ENCODE data around the gene SERHL2. TPM values are rescaled to one million over a fixed set of nuclear protein-coding genes. Genes with fewer than 3 reads are reported as not detected.
"Not testable (repeated sequence)": the region's sequence is repeated elsewhere in the genome, so short reads cannot be mapped to it uniquely, and the experiment has no call there.

Gene SERHL2
- total RNA-seq, 2 experiments from 2014 or later: 1.0 to 2.2 TPM

GRCh38 chr22:42567950-42568349, 14.2 kb downstream of the SERHL2 start:
- not testable (repeated sequence) for H3K4me1 Mint-ChIP-seq; ATAC-seq (ENCODE audit: low read depth); H3K4me3 Mint-ChIP-seq; H3K27ac Mint-ChIP-seq; H3K9me3 Mint-ChIP-seq; H3K27me3 Mint-ChIP-seq; DNase-seq; H3K36me3 Mint-ChIP-seq
- POLR2A ChIA-PET: interaction anchor here (0.7 to 0.8 kb wide), 3 partner anchors 14 to 106 kb away, joined by 3 to 5 read pairs (median 3); no protein-coding TSS in a partner anchor

- POLR2A ChIA-PET: not testable (repeated sequence)
These were observed 16.8 kb downstream of the SERHL2 start for GRCh38 chr22:42570580-42570979.

DNA sequence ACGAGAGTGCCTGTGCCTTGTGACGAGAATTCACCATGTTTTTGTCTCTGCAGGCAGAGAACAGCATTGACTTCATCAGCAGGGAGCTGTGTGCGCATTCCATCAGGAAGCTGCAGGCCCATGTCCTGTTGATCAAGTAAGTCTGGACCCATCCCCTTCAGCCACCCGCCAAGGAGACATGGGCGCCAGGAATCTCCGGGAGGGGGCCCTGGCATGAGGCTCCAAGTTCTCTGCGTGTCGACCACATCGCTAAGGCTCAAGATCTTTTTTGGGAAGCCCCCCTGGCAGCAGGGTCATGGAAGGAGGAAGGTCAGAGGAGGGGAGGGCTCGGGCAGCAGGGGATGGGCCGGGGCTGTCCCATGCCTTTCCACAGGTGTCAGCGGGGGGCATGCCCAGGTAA, 17.3 kb downstream of the SERHL2 start:
- H3K4me3 Mint-ChIP-seq; H3K36me3 Mint-ChIP-seq; H3K9me3 Mint-ChIP-seq; H3K27me3 Mint-ChIP-seq; H3K4me1 Mint-ChIP-seq; POLR2A ChIA-PET; H3K27ac Mint-ChIP-seq; DNase-seq; ATAC-seq (ENCODE audit: low read depth): not testable (repeated sequence)

More at GRCh38 chr22:42570580-42570979, 16.8 kb downstream of the SERHL2 start:
- not testable (repeated sequence) for DNase-seq; H3K9me3 Mint-ChIP-seq; H3K27ac Mint-ChIP-seq; H3K4me3 Mint-ChIP-seq; H3K27me3 Mint-ChIP-seq; ATAC-seq (ENCODE audit: low read depth); H3K4me1 Mint-ChIP-seq; H3K36me3 Mint-ChIP-seq

- not testable (repeated sequence) for ATAC-seq (ENCODE audit: low read depth)
These were observed 20.3 kb downstream of the SERHL2 start for GRCh38 chr22:42574046-42574445.

DNA sequence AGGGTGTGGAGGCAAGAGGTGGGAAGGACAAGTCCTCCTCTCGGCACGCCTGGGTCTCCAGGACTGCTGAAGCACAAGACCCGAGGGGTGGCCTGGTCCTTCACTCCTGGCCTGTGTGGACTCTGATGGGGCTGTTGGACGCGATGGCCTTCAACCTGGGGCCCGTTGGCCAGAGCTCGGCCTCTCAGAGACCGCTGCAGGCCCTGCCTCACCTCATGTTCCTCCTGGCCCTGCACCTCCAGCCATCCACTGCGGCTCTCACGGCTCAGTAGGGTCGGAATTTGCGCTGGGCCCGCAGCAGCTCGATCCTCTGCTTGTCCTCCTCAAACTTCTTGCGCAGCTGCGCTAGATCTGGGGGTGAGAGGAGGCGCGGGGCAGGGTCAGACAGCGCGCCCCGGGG, 20.7 kb downstream of the SERHL2 start:
- ATAC-seq (ENCODE audit: low read depth); H3K4me1 Mint-ChIP-seq; H3K9me3 Mint-ChIP-seq; H3K36me3 Mint-ChIP-seq; H3K27ac Mint-ChIP-seq; POLR2A ChIA-PET; H3K27me3 Mint-ChIP-seq; DNase-seq; H3K4me3 Mint-ChIP-seq: not testable (repeated sequence)

More at GRCh38 chr22:42574046-42574445, 20.3 kb downstream of the SERHL2 start:
- DNase-seq, H3K27me3 Mint-ChIP-seq, H3K36me3 Mint-ChIP-seq, H3K27ac Mint-ChIP-seq, H3K4me3 Mint-ChIP-seq, POLR2A ChIA-PET, H3K4me1 Mint-ChIP-seq, H3K9me3 Mint-ChIP-seq: not testable (repeated sequence)

DNA sequence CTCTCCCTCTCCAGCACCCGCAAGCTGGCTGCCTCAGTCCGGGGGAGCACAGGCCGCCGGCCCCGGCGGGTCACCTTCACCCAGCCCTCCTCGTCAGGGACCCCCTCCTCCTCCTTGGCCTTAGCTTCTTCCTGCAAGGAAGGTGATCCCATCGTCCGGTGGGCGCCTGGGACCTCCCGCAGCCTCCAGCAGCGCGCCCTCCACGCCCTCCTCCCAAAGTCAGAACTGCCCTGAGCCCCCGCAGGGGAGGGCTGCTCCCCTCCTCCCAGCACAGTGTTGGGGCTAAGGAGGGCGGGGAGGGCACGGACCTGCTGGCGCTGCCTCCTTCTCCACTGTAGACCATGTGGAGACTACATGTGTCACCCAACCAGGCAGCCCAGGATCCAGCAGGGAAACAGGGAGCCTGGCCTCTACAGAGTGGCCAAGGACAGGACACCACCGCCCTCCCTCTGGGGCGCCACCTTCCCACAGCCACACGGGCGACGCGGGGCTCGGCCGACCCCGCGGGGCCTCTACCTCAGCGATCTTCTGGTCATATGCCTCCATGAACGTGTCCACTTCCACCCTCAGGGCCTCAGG, 22.3 kb downstream of the SERHL2 start:
- DNase-seq; H3K27me3 Mint-ChIP-seq; ATAC-seq (ENCODE audit: low read depth); H3K4me3 Mint-ChIP-seq; H3K4me1 Mint-ChIP-seq; POLR2A ChIA-PET; H3K9me3 Mint-ChIP-seq; H3K36me3 Mint-ChIP-seq; H3K27ac Mint-ChIP-seq: not testable (repeated sequence)

GRCh38 chr22:42577141-42577540, 23.4 kb downstream of the SERHL2 start:
- peaks cover 10% of the 10 kb centered on the region for H3K4me1 Mint-ChIP-seq
- POLR2A ChIA-PET: interaction anchor here (0.6 kb wide), 1 partner anchor 132 kb away, joined by 3 read pairs; no protein-coding TSS in a partner anchor
- not testable (repeated sequence) for H3K9me3 Mint-ChIP-seq; H3K27me3 Mint-ChIP-seq; H3K4me3 Mint-ChIP-seq; ATAC-seq (ENCODE audit: low read depth); H3K36me3 Mint-ChIP-seq; H3K27ac Mint-ChIP-seq; DNase-seq

GRCh38 chr22:42577623-42578240, 24.0 kb downstream of the SERHL2 start:
- H3K27me3 Mint-ChIP-seq: no peaks in the 10 kb centered on the region
- H3K4me1 Mint-ChIP-seq: peaks cover 13% of the 10 kb centered on the region
- DNase-seq (no peak), ATAC-seq (ENCODE audit: low read depth) (no peak)
- POLR2A ChIA-PET: interaction anchor here (0.6 kb wide), 1 partner anchor 133 kb away, joined by 3 read pairs; no protein-coding TSS in a partner anchor
- H3K4me3 Mint-ChIP-seq: no peak overlapping the region
- peaks cover 2% of the 10 kb centered on the region for H3K36me3 Mint-ChIP-seq
- no peaks in the 10 kb centered on the region for H3K9me3 Mint-ChIP-seq
- no peak overlapping the region for H3K27ac Mint-ChIP-seq

DNA sequence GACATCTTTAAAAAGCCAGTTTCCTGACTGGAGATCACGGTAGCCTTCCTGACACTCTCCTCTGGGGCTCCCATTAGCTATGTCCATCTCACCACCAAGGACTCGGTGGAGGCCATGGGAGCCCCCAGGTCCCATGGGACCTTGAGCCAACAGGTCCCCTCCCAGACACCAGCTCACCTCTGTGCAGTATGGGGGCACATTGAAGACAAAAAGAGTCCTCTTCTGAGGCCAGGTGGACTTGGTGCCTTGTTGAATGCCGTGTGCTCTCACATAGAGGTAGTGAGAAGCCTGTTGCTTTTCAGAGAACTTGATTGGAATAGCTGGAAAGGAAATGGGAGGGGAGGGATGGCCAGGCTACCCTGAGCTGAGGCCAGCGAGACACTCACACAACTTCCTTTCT, 26.3 kb downstream of the SERHL2 start:
- H3K36me3 Mint-ChIP-seq; H3K4me3 Mint-ChIP-seq; DNase-seq; H3K9me3 Mint-ChIP-seq; H3K27me3 Mint-ChIP-seq; H3K27ac Mint-ChIP-seq; ATAC-seq (ENCODE audit: low read depth): not testable (repeated sequence)
- H3K4me1 Mint-ChIP-seq: peaks cover 16% of the 10 kb centered on the region
- POLR2A ChIA-PET: interaction anchor here (0.6 kb wide), 1 partner anchor 20 kb away, joined by 4 read pairs; no protein-coding TSS in a partner anchor

- H3K27me3 Mint-ChIP-seq, DNase-seq, H3K9me3 Mint-ChIP-seq: not testable (repeated sequence)
- H3K4me1 Mint-ChIP-seq: peaks cover 16% of the 10 kb centered on the region
- peak overlapping the region; percentile 95 for H3K27ac Mint-ChIP-seq
- ATAC-seq (ENCODE audit: low read depth): peak; percentile 19
- H3K36me3 Mint-ChIP-seq: peaks cover 12% of the 10 kb centered on the region
- POLR2A ChIA-PET: interaction anchor here (0.6 to 2.8 kb wide), 5 partner anchors 13 to 40 kb away, joined by 3 to 34 read pairs (median 6); partner anchors contain the start of gene POLDIP3
- peak overlapping the region; percentile 98 for H3K4me3 Mint-ChIP-seq
These were observed 27.5 kb downstream of the SERHL2 start for GRCh38 chr22:42581194-42581761.

GRCh38 chr22:42581762-42582716, 28.3 kb downstream of the SERHL2 start:
- POLR2A ChIA-PET: interaction anchor here (0.6 to 2.8 kb wide), 6 partner anchors 14 to 48 kb away, joined by 3 to 34 read pairs (median 5); partner anchors contain the start of gene POLDIP3
- Mint-ChIP-seq H3K4me3 (peak overlapping the region; percentile 98), H3K27me3 (no peaks in the 10 kb centered on the region), H3K36me3 (peaks cover 16% of the 10 kb centered on the region), H3K27ac (peak overlapping the region; percentile 72), H3K9me3 (no peaks in the 10 kb centered on the region), H3K4me1 (peaks cover 18% of the 10 kb centered on the region)
- peak; percentile 90 for DNase-seq
- peak; percentile 87 for ATAC-seq (ENCODE audit: low read depth)

DNA sequence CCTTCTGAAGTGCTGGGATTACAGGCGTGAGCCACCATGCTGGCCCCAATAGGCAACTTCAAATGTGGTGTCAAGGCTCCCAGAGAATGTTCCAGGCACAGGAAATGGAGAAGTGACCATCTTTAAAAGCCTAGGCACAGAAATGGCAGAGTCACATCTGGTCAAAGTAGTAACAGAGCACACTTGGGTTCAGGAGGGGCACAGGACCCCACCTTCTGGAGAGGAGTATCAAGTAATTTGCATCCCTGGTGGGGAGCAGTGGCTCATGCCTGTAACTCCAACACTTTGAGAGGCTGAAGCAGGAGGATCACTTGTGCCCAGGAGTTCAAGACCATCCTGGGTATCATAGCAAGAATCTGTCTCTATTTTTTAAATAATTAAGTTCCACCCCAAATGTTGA, 29.2 kb downstream of the SERHL2 start:
- Mint-ChIP-seq H3K4me3 (no peak overlapping the region), H3K36me3 (peaks cover 19% of the 10 kb centered on the region), H3K4me1 (peaks cover 18% of the 10 kb centered on the region), H3K27me3 (no peaks in the 10 kb centered on the region), H3K27ac (peak overlapping the region; percentile 16), H3K9me3 (no peaks in the 10 kb centered on the region)
- DNase-seq (no peak), ATAC-seq (ENCODE audit: low read depth) (no peak)
- POLR2A ChIA-PET: interaction anchor here (0.6 to 2.8 kb wide), 2 partner anchors 32 to 62 kb away, joined by 3 to 34 read pairs; partner anchors contain the start of gene POLDIP3
